Trophoblast cell (in vitro differentiated cells and primary cell): Measurements from ENCODE around the gene DMTF1.

ENCODE experiments used
- DNase-seq, 2 donors: peaks; one replicate each; pipeline ENCODE4 v3.0.0-alpha.2; 2016
- H2AFZ ChIP-seq: 2 replicates; pipeline ENCODE4 v1.6.1; 2013; ENCODE audit warnings: low read length, moderate library complexity, mild to moderate bottlenecking; ENCODE audit not compliant: insufficient read depth, poor library complexity
- H2AK5ac ChIP-seq: 2 replicates; pipeline ENCODE4 v1.6.1; 2013; ENCODE audit warnings: mild to moderate bottlenecking, low read length
- H2BK120ac ChIP-seq: 2 replicates; pipeline ENCODE4 v1.6.1; 2013; ENCODE audit warnings: low read length, mild to moderate bottlenecking, moderate library complexity; ENCODE audit not compliant: insufficient read depth, poor library complexity
- H2BK12ac ChIP-seq: 2 replicates; pipeline ENCODE4 v1.6.1; 2013; ENCODE audit warnings: mild to moderate bottlenecking, low read length, moderate library complexity
- H2BK5ac ChIP-seq: 2 replicates; pipeline ENCODE4 v1.6.1; 2013; ENCODE audit warnings: low read length, low read depth, moderate library complexity, mild to moderate bottlenecking; ENCODE audit not compliant: poor library complexity
- H3K14ac ChIP-seq: 2 replicates; pipeline ENCODE4 v1.6.1; 2013; ENCODE audit warnings: mild to moderate bottlenecking, low read length
- H3K18ac ChIP-seq: 2 replicates; pipeline ENCODE4 v1.6.1; 2013; ENCODE audit warnings: mild to moderate bottlenecking, low read length
- H3K23ac ChIP-seq: 2 replicates; pipeline ENCODE4 v1.6.1; 2013; ENCODE audit warnings: low read length
- H3K27ac ChIP-seq: 2 replicates; pipeline ENCODE4 v1.5.1; 2013; ENCODE audit warnings: low read depth, mild to moderate bottlenecking, inconsistent platforms, low read length, moderate library complexity
- H3K27me3 ChIP-seq: 2 replicates; pipeline ENCODE4 v1.6.1; 2013; ENCODE audit warnings: inconsistent platforms, mild to moderate bottlenecking, low read length, moderate library complexity; ENCODE audit not compliant: insufficient read depth
- H3K36me3 ChIP-seq, 2 experiments: 1 replicate in 1 of 2; 2 replicates in 1 of 2; pipeline ENCODE4 v1.6.1; 2013; ENCODE audit warnings: low read length in 2 of 2, mild to moderate bottlenecking in 2 of 2, moderate library complexity in 1 of 2; ENCODE audit not compliant: insufficient read depth in 2 of 2, control insufficient read depth in 1 of 2
- H3K4ac ChIP-seq: 2 replicates; pipeline ENCODE4 v1.6.1; 2013; ENCODE audit warnings: low read depth, mild to moderate bottlenecking, low read length, moderate library complexity
- H3K4me1 ChIP-seq, 2 experiments: 1 replicate in 1 of 2; 2 replicates in 1 of 2; pipeline ENCODE4 v1.6.1; 2013; ENCODE audit warnings: low read length in 2 of 2, mild to moderate bottlenecking in 2 of 2, moderate library complexity in 1 of 2; ENCODE audit not compliant: insufficient read depth in 2 of 2, control insufficient read depth in 1 of 2
- H3K4me2 ChIP-seq: 2 replicates; pipeline ENCODE4 v1.6.1; 2013; ENCODE audit warnings: inconsistent platforms, mild to moderate bottlenecking, low read length, moderate library complexity
- H3K4me3 ChIP-seq: 2 replicates; pipeline ENCODE4 v1.5.1; 2013; ENCODE audit warnings: mild to moderate bottlenecking, low read depth, low read length, inconsistent platforms
- H3K79me1 ChIP-seq: one replicate; pipeline ENCODE4 v1.6.1; 2013; ENCODE audit warnings: low read length
- H3K79me2 ChIP-seq: 2 replicates; pipeline ENCODE4 v1.6.1; 2013; ENCODE audit warnings: low read length, mild to moderate bottlenecking; ENCODE audit not compliant: control insufficient read depth, insufficient read depth, poor library complexity
- H3K9ac ChIP-seq: 2 replicates; pipeline ENCODE4 v1.6.1; 2013; ENCODE audit warnings: mild to moderate bottlenecking, low read length
- H3K9me3 ChIP-seq: 2 replicates; pipeline ENCODE4 v1.6.1; 2013; ENCODE audit warnings: low read depth, mild to moderate bottlenecking, control low read depth, inconsistent platforms, low read length; ENCODE audit not compliant: insufficient read depth
- H4K12ac ChIP-seq: 2 replicates; pipeline ENCODE4 v1.6.1; 2013; ENCODE audit warnings: low read depth, mild to moderate bottlenecking, low read length, moderate library complexity
- H4K8ac ChIP-seq: 2 replicates; pipeline ENCODE4 v1.6.1; 2013; ENCODE audit warnings: low read depth, mild to moderate bottlenecking, low read length, moderate library complexity
- H4K91ac ChIP-seq: one replicate; pipeline ENCODE4 v1.6.1; 2013; ENCODE audit warnings: low read depth, mild to moderate bottlenecking, low read length, moderate library complexity
- WGBS: extraction: QIAGEN DNeasy Blood & Tissue Kit; methylation state at CpG from one replicate; pipeline ENCODE4 v1.1.7; 2013; ENCODE audit warnings: missing lambda C conversion rate; ENCODE audit not compliant: insufficient read length, insufficient coverage; ENCODE audit errors: extremely low coverage; 5-methylcytosine and 5-hydroxymethylcytosine counted together

The DMTF1 gene

GRCh38 chr7:87127019-87127418 is 25.2 kb upstream of the DMTF1 start:
- Histone ChIP-seq H3K27ac (no peak overlapping the region), H3K4me3 (no peak overlapping the region), H4K12ac (no peak overlapping the region), H3K79me1 (no peaks in the 10 kb centered on the region), H2BK12ac (no peak overlapping the region), H3K4ac (no peak overlapping the region), H3K79me2 (no peaks in the 10 kb centered on the region), H4K8ac (no peak overlapping the region), H3K4me1 (peaks cover 0 to 2% of the 10 kb centered on the region in 2 experiments), H3K4me2 (no peak overlapping the region), H2BK5ac (no peak overlapping the region), H3K18ac (no peak overlapping the region), H3K23ac (no peak overlapping the region), H3K36me3 (no peaks in the 10 kb centered on the region), H3K14ac (no peak overlapping the region), H3K9me3 (no peaks in the 10 kb centered on the region), H2AK5ac (no peak overlapping the region), H3K9ac (no peak overlapping the region), H4K91ac (no peak overlapping the region), H3K27me3 (no peaks in the 10 kb centered on the region), H2AFZ (no peak overlapping the region), H2BK120ac (no peak overlapping the region)
- WGBS, result no CpG with 5 or more reads among the region's 7 CpGs
- DNase-seq, result no peak

- Histone ChIP-seq H3K79me2 (no peaks in the 10 kb centered on the region), H3K27me3 (no peaks in the 10 kb centered on the region), H3K36me3 (no peaks in the 10 kb centered on the region), H3K79me1 (no peaks in the 10 kb centered on the region), H3K4me2 (peak overlapping the region; percentile 44), H2BK120ac (no peak overlapping the region), H3K9me3 (no peaks in the 10 kb centered on the region), H2BK5ac (no peak overlapping the region), H4K12ac (no peak overlapping the region), H3K23ac (no peak overlapping the region), H3K9ac (no peak overlapping the region), H3K4me3 (no peak overlapping the region), H4K91ac (no peak overlapping the region), H3K14ac (no peak overlapping the region), H4K8ac (no peak overlapping the region), H2AK5ac (no peak overlapping the region), H3K4me1 (peaks cover 0 to 2% of the 10 kb centered on the region in 2 experiments), H3K4ac (no peak overlapping the region), H2AFZ (no peak overlapping the region), H3K18ac (no peak overlapping the region), H2BK12ac (no peak overlapping the region), H3K27ac (no peak overlapping the region)
- WGBS, result no CpG with 5 or more reads among the region's 4 CpGs
- no peak for DNase-seq
Measured at GRCh38 chr7:87128861-87129267, 23.4 kb upstream of the DMTF1 start.

- H2BK12ac ChIP-seq, result no peak overlapping the region
- peaks cover 0 to 2% of the 10 kb centered on the region in 2 experiments for H3K4me1 ChIP-seq
- no peaks in the 10 kb centered on the region for H3K36me3 ChIP-seq
- no peaks in the 10 kb centered on the region for H3K79me1 ChIP-seq
- H4K91ac ChIP-seq, result no peak overlapping the region
- no peak overlapping the region for H3K9ac ChIP-seq
- H2AK5ac ChIP-seq, result no peak overlapping the region
- WGBS, result no CpG with 5 or more reads among the region's 3 CpGs
- H3K23ac ChIP-seq, result no peak overlapping the region
- H3K27me3 ChIP-seq, result no peaks in the 10 kb centered on the region
- no peaks in the 10 kb centered on the region for H3K79me2 ChIP-seq
- no peak overlapping the region for H4K12ac ChIP-seq
- no peak overlapping the region for H3K4me3 ChIP-seq
- H2BK120ac ChIP-seq, result no peak overlapping the region
- no peak overlapping the region for H3K4ac ChIP-seq
- no peak overlapping the region for H3K14ac ChIP-seq
- no peak overlapping the region for H2AFZ ChIP-seq
- no peak overlapping the region for H3K27ac ChIP-seq
- no peak overlapping the region for H2BK5ac ChIP-seq
- H3K9me3 ChIP-seq, result no peaks in the 10 kb centered on the region
- H3K4me2 ChIP-seq, result peak overlapping the region; percentile 44
- no peak overlapping the region for H4K8ac ChIP-seq
- H3K18ac ChIP-seq, result no peak overlapping the region
- no peak for DNase-seq
Measured at GRCh38 chr7:87129332-87129731, 22.9 kb upstream of the DMTF1 start.

GRCh38 chr7:87129848-87130247 is 22.4 kb upstream of the DMTF1 start:
- H3K14ac ChIP-seq, result no peak overlapping the region
- no CpG with 5 or more reads among the region's 3 CpGs for WGBS
- H2BK120ac ChIP-seq, result no peak overlapping the region

More at GRCh38 chr7:87129848-87130247, 22.4 kb upstream of the DMTF1 start:
- Histone ChIP-seq H3K27me3 (no peaks in the 10 kb centered on the region), H3K4ac (no peak overlapping the region), H3K9ac (no peak overlapping the region), H3K23ac (no peak overlapping the region), H3K18ac (no peak overlapping the region), H3K79me2 (no peaks in the 10 kb centered on the region), H2BK5ac (no peak overlapping the region), H3K36me3 (no peaks in the 10 kb centered on the region), H3K79me1 (no peaks in the 10 kb centered on the region), H4K91ac (no peak overlapping the region), H3K27ac (no peak overlapping the region), H4K12ac (no peak overlapping the region), H3K4me1 (peaks cover 0 to 2% of the 10 kb centered on the region in 2 experiments), H2AK5ac (no peak overlapping the region), H3K9me3 (no peaks in the 10 kb centered on the region), H2AFZ (no peak overlapping the region), H3K4me3 (no peak overlapping the region), H2BK12ac (no peak overlapping the region), H3K4me2 (peak overlapping the region; percentile 25), H4K8ac (no peak overlapping the region)
- DNase-seq, result no peak
